Stimulated activated CD4-positive, alpha-beta T cell treated with anti-CD3 and anti-CD28 coated beads, Interleukin-15, amount 100 ng/mL, for 24 hours (primary cell): ENCODE measurements around the gene NMS.
A peak's percentile ranks its signal among the peaks of the same experiment; 100 is the strongest.
"Not testable (repeated sequence)": the region's sequence is repeated elsewhere in the genome, so short reads cannot be mapped to it uniquely, and the experiment has no call there.

Experiments used
- DNase-seq: peaks from one replicate; pipeline ENCODE4 v3.0.0-alpha.2; 2020

Gene NMS

GRCh38 chr2:100470182-100470581 is at the start of gene NMS:
TSS of gene NMS (plus strand) at chr2:100470482. CDS start at chr2:100470489, 7 bp downstream.
- DNase-seq = no peak

GRCh38 chr2:100422320-100423055 is 47.8 kb upstream of the NMS start:
- no peak for DNase-seq

- no peak for DNase-seq
These were observed 46.7 kb upstream of the NMS start for GRCh38 chr2:100423631-100424030.

GRCh38 chr2:100424277-100424875 is 45.9 kb upstream of the NMS start:
- DNase-seq = no peak

GRCh38 chr2:100425107-100425506 is 45.2 kb upstream of the NMS start:
- no peak for DNase-seq

- DNase-seq = no peak
These were observed 44.5 kb upstream of the NMS start for GRCh38 chr2:100425573-100426383.

- no peak for DNase-seq
These were observed 43.9 kb upstream of the NMS start for GRCh38 chr2:100426384-100426720.

- no peak for DNase-seq
These were observed 43.2 kb upstream of the NMS start for GRCh38 chr2:100427111-100427510.

- peak; percentile 80 for DNase-seq
These were observed 42.5 kb upstream of the NMS start for GRCh38 chr2:100427627-100428258.

- no peak for DNase-seq
These were observed 40.6 kb upstream of the NMS start for GRCh38 chr2:100429726-100430125.

GRCh38 chr2:100437751-100438150 is 32.5 kb upstream of the NMS start:
- DNase-seq = no peak

GRCh38 chr2:100446696-100447095 is 23.6 kb upstream of the NMS start:
- no peak for DNase-seq

- no peak for DNase-seq
These were observed 19.2 kb upstream of the NMS start for GRCh38 chr2:100451092-100451491.

GRCh38 chr2:100451734-100452133 is 18.5 kb upstream of the NMS start:
- no peak for DNase-seq

GRCh38 chr2:100453853-100454252 is 16.4 kb upstream of the NMS start:
- no peak for DNase-seq

- DNase-seq = not testable (repeated sequence)
These were observed 13.9 kb upstream of the NMS start for GRCh38 chr2:100456357-100456756.

- DNase-seq = no peak
These were observed 9.3 kb upstream of the NMS start for GRCh38 chr2:100460904-100461530.

- peak; percentile 29 for DNase-seq
These were observed 724 bp downstream of the NMS start for GRCh38 chr2:100470898-100471514.

GRCh38 chr2:100476606-100477005 is 6.3 kb downstream of the NMS start:
- no peak for DNase-seq

- peak; percentile 10 for DNase-seq
These were observed 12.5 kb downstream of the NMS start for GRCh38 chr2:100482741-100483140.

GRCh38 chr2:100483895-100484294 is 13.6 kb downstream of the NMS start:
- DNase-seq = no peak

GRCh38 chr2:100484390-100484789 is 14.1 kb downstream of the NMS start:
- DNase-seq = no peak

GRCh38 chr2:100485396-100485795 is 15.1 kb downstream of the NMS start:
- DNase-seq = no peak
